ENCODE data around the gene HOXC12. TPM values are rescaled to one million over a fixed set of nuclear protein-coding genes. Genes with fewer than 3 reads are reported as not detected.

Gene HOXC12
- total RNA-seq, 6 donors from 2014 or later: not detected

DNA sequence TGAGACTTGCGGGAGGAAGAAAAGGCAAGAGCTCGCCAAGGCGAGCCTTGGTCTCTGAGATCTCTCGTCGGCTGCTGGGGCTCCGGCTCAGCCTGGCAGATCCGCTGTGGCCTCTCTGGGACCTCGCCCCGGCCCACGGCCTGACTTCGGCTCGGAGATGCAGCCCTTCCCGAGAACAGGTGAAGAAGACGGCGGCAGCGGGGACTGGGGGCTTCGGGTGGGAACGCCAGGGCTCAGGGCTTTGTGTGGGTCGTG lies 39.2 kb downstream of the HOXC12 start:
- ATAC-seq (ENCODE audit: low FRiP score in 2 of 2) (no peak), DNase-seq (no peak)
- WGBS, 2 donors: 8 to 9% methylated on average over 16 to 19 of the region's 19 CpGs
- no peak overlapping the region for H3K4me3 ChIP-seq
- no peak for TF ChIP-seq POLR2AphosphoS5 (IDR thresholded peaks at IDR 0.05)
- TF ChIP-seq EP300 (IDR thresholded peaks at IDR 0.05): no peak
- no peak for TF ChIP-seq CTCF (IDR thresholded peaks at IDR 0.05)
- TF ChIP-seq POLR2A (IDR thresholded peaks at IDR 0.05): no peak
- no peak overlapping the region for H3K27ac ChIP-seq
- peaks cover 2 to 84% (median 55%) of the 10 kb centered on the region in 4 donors for H3K27me3 ChIP-seq
- H3K9me3 ChIP-seq: no peaks in the 10 kb centered on the region
- H3K4me1 ChIP-seq: peaks cover 25 to 38% (median 30%) of the 10 kb centered on the region in 4 donors
- H3K36me3 ChIP-seq: no peaks in the 10 kb centered on the region

GRCh38 chr12:53994264-53995001 lies 39.7 kb downstream of the HOXC12 start:
- peaks cover 23 to 34% (median 29%) of the 10 kb centered on the region in 4 donors for H3K4me1 ChIP-seq
- H3K4me3 ChIP-seq: peak overlapping the region in 2 of 4 donors; percentile 48 to 62
- peaks cover 2 to 86% (median 55%) of the 10 kb centered on the region in 4 donors for H3K27me3 ChIP-seq
- WGBS, 2 donors: 8% methylated on average over 45 to 58 of the region's 60 CpGs
- TF ChIP-seq CTCF (IDR thresholded peaks at IDR 0.05) (no peak), EP300 (IDR thresholded peaks at IDR 0.05) (no peak), POLR2AphosphoS5 (IDR thresholded peaks at IDR 0.05) (no peak), POLR2A (IDR thresholded peaks at IDR 0.05) (no peak)
- H3K9me3 ChIP-seq: no peaks in the 10 kb centered on the region
- no peak overlapping the region for H3K27ac ChIP-seq
- ATAC-seq (ENCODE audit: low FRiP score in 2 of 2): peak in 1 of 2 donors; percentile 53
- no peaks in the 10 kb centered on the region for H3K36me3 ChIP-seq
- peak in 1 of 2 donors; percentile 88 for DNase-seq

GRCh38 chr12:53995002-53995377 lies 40.3 kb downstream of the HOXC12 start:
- no peak for ATAC-seq (ENCODE audit: low FRiP score in 2 of 2)
- peaks cover 2 to 91% (median 57%) of the 10 kb centered on the region in 4 donors for H3K27me3 ChIP-seq
- H3K27ac ChIP-seq: no peak overlapping the region
- H3K9me3 ChIP-seq: no peaks in the 10 kb centered on the region
- peak overlapping the region in 3 of 4 donors; percentile 44 to 62 (median 48) for H3K4me3 ChIP-seq
- no peak for DNase-seq
- peaks cover 22 to 40% (median 32%) of the 10 kb centered on the region in 4 donors for H3K4me1 ChIP-seq
- H3K36me3 ChIP-seq: no peaks in the 10 kb centered on the region
- TF ChIP-seq POLR2A (IDR thresholded peaks at IDR 0.05) (no peak), CTCF (IDR thresholded peaks at IDR 0.05) (no peak), POLR2AphosphoS5 (IDR thresholded peaks at IDR 0.05) (no peak), EP300 (IDR thresholded peaks at IDR 0.05) (no peak)
- 4% methylated on average over 14 to 17 of the region's 17 CpGs for WGBS, 2 donors

- DNase-seq (peak in 1 of 2 donors; percentile 86), ATAC-seq (ENCODE audit: low FRiP score in 2 of 2) (peak in 1 of 2 donors; percentile 74)
- H3K9me3 ChIP-seq: no peaks in the 10 kb centered on the region
- peaks cover 2 to 95% (median 60%) of the 10 kb centered on the region in 4 donors for H3K27me3 ChIP-seq
- H3K36me3 ChIP-seq: no peaks in the 10 kb centered on the region
- H3K27ac ChIP-seq: no peak overlapping the region
- TF ChIP-seq POLR2A (IDR thresholded peaks at IDR 0.05): no peak
- WGBS, 2 donors: 0 to 3% methylated on average over 32 to 37 of the region's 48 CpGs
- H3K4me1 ChIP-seq: peaks cover 27 to 46% (median 38%) of the 10 kb centered on the region in 4 donors
- peak overlapping the region; percentile 16 to 62 (median 46) for H3K4me3 ChIP-seq
These were observed 40.9 kb downstream of the HOXC12 start for GRCh38 chr12:53995378-53996239.

Data from upper lobe of left lung (tissue), 6 donors.